Suprapubic skin (tissue), 3 donors: ENCODE results near the gene WAC.

ENCODE experiments used
- CTCF ChIP-seq, 2 donors: fragments of 200-600 bp in 1 of 2; fragments of 450-650 bp in 1 of 2; sonication (generic) in 1 of 2; IDR thresholded peaks; one replicate each; pipeline ENCODE4 v1.5.1; 2016 to 2019; ENCODE audit warnings: antibody characterized with exemption in 2 of 2, mild to moderate bottlenecking in 1 of 2, moderate library complexity in 1 of 2
- POLR2AphosphoS5 ChIP-seq, 3 donors: sonication (generic); formaldehyde crosslinking; IDR thresholded peaks; one replicate each; pipeline ENCODE4 v1.6.1; 2017; ENCODE audit warnings: antibody characterized with exemption in 3 of 3

DNA sequence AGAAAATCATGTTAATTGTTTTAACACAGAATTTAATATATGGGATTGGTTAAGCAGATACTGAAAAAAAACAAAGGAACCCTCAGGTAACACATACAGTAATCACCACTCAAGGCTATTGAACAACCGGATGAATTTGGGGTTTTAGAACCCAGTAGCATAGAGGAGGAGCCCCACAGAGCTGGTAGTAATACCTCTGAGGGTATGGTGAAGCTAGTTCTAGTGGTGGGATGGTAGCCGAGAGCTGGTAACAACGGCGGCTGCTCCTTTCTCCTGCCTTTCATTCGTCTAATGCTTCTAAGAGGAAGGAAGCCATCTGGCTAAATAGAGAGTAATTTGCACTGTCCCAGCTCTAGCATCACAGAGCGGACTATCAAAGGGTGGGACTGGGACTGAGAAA is 52.2 kb downstream of the WAC start:
- TF ChIP-seq POLR2AphosphoS5 (IDR thresholded peaks at IDR 0.05) = no peak
- no peak for TF ChIP-seq CTCF (IDR thresholded peaks at IDR 0.05)
